Liver (tissue), 9 donors: ENCODE measurements around the gene LEKR1. TPM values are rescaled to one million over a fixed set of nuclear protein-coding genes. Genes with fewer than 3 reads are reported as not detected.

Experiments used
- DNase-seq: peaks from one replicate; pipeline ENCODE4 v3.0.0-alpha.2; 2017; ENCODE audit warnings: low spot score
- H3K27ac ChIP-seq, 2 donors: one replicate each; pipeline ENCODE4 v1.7.0; 2013; ENCODE audit warnings: inconsistent platforms in 2 of 2, low read length in 2 of 2, control low read depth in 1 of 2, low read depth in 1 of 2, mild to moderate bottlenecking in 1 of 2
- H3K27me3 ChIP-seq, 4 donors: one replicate each; pipeline versions ENCODE4 v1.6.1 to v1.7.0; 2013; ENCODE audit warnings: low read length in 3 of 4, inconsistent platforms in 1 of 4, mild to moderate bottlenecking in 1 of 4, moderate library complexity in 1 of 4; ENCODE audit not compliant: control insufficient read depth in 4 of 4, insufficient read depth in 4 of 4
- H3K36me3 ChIP-seq, 4 donors: one replicate each; pipeline versions ENCODE4 v1.6.1 to v1.7.0; 2013; ENCODE audit warnings: low read length in 3 of 4, mild to moderate bottlenecking in 3 of 4, low read depth in 1 of 4, moderate library complexity in 1 of 4; ENCODE audit not compliant: control insufficient read depth in 4 of 4, insufficient read depth in 3 of 4
- H3K4me1 ChIP-seq, 4 donors: one replicate each; pipeline versions ENCODE4 v1.6.1 to v1.7.0; 2013; ENCODE audit warnings: low read length in 3 of 4, mild to moderate bottlenecking in 3 of 4, moderate library complexity in 1 of 4; ENCODE audit not compliant: control insufficient read depth in 4 of 4, insufficient read depth in 4 of 4
- H3K4me3 ChIP-seq, 3 donors: one replicate each; pipeline versions ENCODE4 v1.6.1 to v1.7.0; 2013; ENCODE audit warnings: low read length in 3 of 3, control low read depth in 1 of 3, low read depth in 1 of 3, mild to moderate bottlenecking in 1 of 3
- H3K9ac ChIP-seq, 2 donors: one replicate each; pipeline ENCODE4 v1.7.0; 2013; ENCODE audit warnings: low read length in 2 of 2, mild to moderate bottlenecking in 2 of 2, moderate library complexity in 2 of 2, control low read depth in 1 of 2, low read depth in 1 of 2
- H3K9me3 ChIP-seq, 4 donors: one replicate each; pipeline versions ENCODE4 v1.6.1 to v1.7.0; 2013; ENCODE audit warnings: low read length in 3 of 4; ENCODE audit not compliant: control insufficient read depth in 4 of 4
- EGR1 ChIP-seq, 2 donors: IDR thresholded peaks; 2 replicates each; pipeline ENCODE4 v1.6.1; 2016 to 2018; ENCODE audit warnings: antibody characterized with exemption in 2 of 2, low read depth in 2 of 2
- FOXA1 ChIP-seq: IDR thresholded peaks from 2 replicates; pipeline ENCODE4 v1.6.1; 2016; ENCODE audit warnings: antibody characterized with exemption
- FOXA2 ChIP-seq: IDR thresholded peaks from 2 replicates; pipeline ENCODE4 v1.6.1; 2016; ENCODE audit warnings: antibody characterized with exemption
- GABPA ChIP-seq, 2 donors: IDR thresholded peaks in 1 of 2; conservative IDR thresholded peaks in 1 of 2; 2 replicates each; pipeline ENCODE4 v1.6.1; 2016; ENCODE audit warnings: antibody characterized with exemption in 2 of 2, mild to moderate bottlenecking in 1 of 2, moderate library complexity in 1 of 2
- HNF4A ChIP-seq, 2 donors: conservative IDR thresholded peaks; 2 replicates each; pipeline ENCODE4 v1.6.1; 2016; ENCODE audit warnings: antibody characterized with exemption in 2 of 2, mild to moderate bottlenecking in 2 of 2
- HNF4G ChIP-seq: IDR thresholded peaks from 2 replicates; pipeline ENCODE4 v1.6.1; 2016; ENCODE audit warnings: antibody characterized with exemption
- JUND ChIP-seq, 2 donors: IDR thresholded peaks; 2 replicates each; pipeline ENCODE4 v1.6.1; 2016; ENCODE audit warnings: antibody characterized with exemption in 2 of 2
- NR2F2 ChIP-seq: IDR thresholded peaks from 2 replicates; pipeline ENCODE4 v1.6.1; 2016; ENCODE audit warnings: antibody characterized with exemption
- RAD21 ChIP-seq, 2 donors: IDR thresholded peaks; 2 replicates each; pipeline ENCODE4 v1.6.1; 2016; ENCODE audit warnings: antibody characterized with exemption in 2 of 2, mild to moderate bottlenecking in 2 of 2
- RXRA ChIP-seq, 2 donors: IDR thresholded peaks; 2 replicates each; pipeline ENCODE4 v1.6.1; 2017 to 2018; ENCODE audit warnings: antibody characterized with exemption in 2 of 2, mild to moderate bottlenecking in 1 of 2
- SP1 ChIP-seq: IDR thresholded peaks from 2 replicates; pipeline ENCODE4 v1.6.1; 2018; ENCODE audit warnings: antibody characterized with exemption, mild to moderate bottlenecking
- TAF1 ChIP-seq: conservative IDR thresholded peaks from 2 replicates; pipeline ENCODE4 v1.6.1; 2016; ENCODE audit warnings: antibody characterized with exemption, mild to moderate bottlenecking
- YY1 ChIP-seq: IDR thresholded peaks from 2 replicates; pipeline ENCODE4 v1.6.1; 2016; ENCODE audit warnings: antibody characterized with exemption, mild to moderate bottlenecking
- WGBS: extraction: QIAGEN DNeasy Blood & Tissue Kit; methylation state at CpG from one replicate; pipeline ENCODE4 v1.1.7; 2013; 5-methylcytosine and 5-hydroxymethylcytosine counted together
- polyA plus RNA-seq, 2 donors: library from polyadenylated mRNA; stranded (reverse) in 1 of 2; unstranded in 1 of 2; fragments of 200-250 nt in 1 of 2; fragments of >200 nt in 1 of 2; fragmentation: Nextera tagmentation in 1 of 2; extraction: Ambion mirVana in 1 of 2; gene quantifications; one replicate each; pipeline versions ENCODE4 v1.2.1 to v1.2.3, GENCODE V29; 2013 to 2015
- total RNA-seq, 2 donors: library from RNA; depleted of rRNA; stranded (reverse); fragments of >200 nt; gene quantifications; one replicate each; pipeline ENCODE4 v1.2.3, GENCODE V29; 2014
- TF ChIP-seq, protein P1 (sequence below): IDR thresholded peaks from 2 replicates; pipeline ENCODE4 v1.6.1; 2016; ENCODE audit warnings: antibody characterized with exemption
- TF ChIP-seq, protein P2 (sequence below): IDR thresholded peaks from 2 replicates; pipeline ENCODE4 v1.6.1; 2016; ENCODE audit warnings: antibody characterized with exemption, mild to moderate bottlenecking
- TF ChIP-seq, protein P3 (sequence below): IDR thresholded peaks from 2 replicates; pipeline ENCODE4 v1.6.1; 2016; ENCODE audit warnings: antibody characterized with exemption
- TF ChIP-seq, protein P4 (sequence below): IDR thresholded peaks from 2 replicates; pipeline ENCODE4 v1.6.1; 2016; ENCODE audit warnings: antibody characterized with exemption
- TF ChIP-seq, protein P5 (sequence below): fragments of 150-350 bp; IDR thresholded peaks from 2 replicates; pipeline ENCODE4 v1.5.1; 2017; ENCODE audit warnings: improper control_type of control experiment, low read depth, low read length; ENCODE audit not compliant: missing input control
- donor health status: healthy.
- donor health status: healthy.
- donor health status: healthy.
- donor health status: healthy.
- donor health status: healthy.

The LEKR1 gene
- total and polyA plus RNA-seq, 4 donors: 0.19 to 0.72 (median 0.44) TPM

DNA sequence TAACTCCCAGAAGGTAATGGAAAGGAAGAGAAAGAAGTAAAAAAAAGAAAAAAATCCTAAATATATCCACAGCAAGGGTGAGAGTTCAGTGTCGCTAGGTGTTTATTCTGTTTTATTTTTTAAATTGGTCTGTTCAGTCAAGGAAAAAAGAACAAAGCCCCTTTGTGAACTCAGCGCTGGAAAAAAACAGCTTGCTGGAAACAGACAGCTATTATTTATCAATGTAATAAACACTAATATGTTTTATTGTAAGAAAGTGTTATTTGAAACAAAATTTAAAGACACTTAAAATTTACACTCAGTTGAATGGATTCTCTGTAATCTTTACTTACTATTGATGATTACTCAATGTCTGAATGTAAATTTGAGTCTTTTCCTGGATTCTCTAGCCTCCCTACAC lies 32.3 kb upstream of the LEKR1 start:
- H3K4me3 ChIP-seq: no peak overlapping the region
- no peaks in the 10 kb centered on the region for H3K27me3 ChIP-seq
- H3K4me1 ChIP-seq: peaks cover 0 to 6% (median 2%) of the 10 kb centered on the region in 4 donors
- no peaks in the 10 kb centered on the region for H3K36me3 ChIP-seq
- TF ChIP-seq EGR1 (IDR thresholded peaks at IDR 0.05; ENCODE audit: low read depth in 2 of 2) (no peak), JUND (IDR thresholded peaks at IDR 0.05) (no peak)
- TF ChIP-seq, protein P1, sequence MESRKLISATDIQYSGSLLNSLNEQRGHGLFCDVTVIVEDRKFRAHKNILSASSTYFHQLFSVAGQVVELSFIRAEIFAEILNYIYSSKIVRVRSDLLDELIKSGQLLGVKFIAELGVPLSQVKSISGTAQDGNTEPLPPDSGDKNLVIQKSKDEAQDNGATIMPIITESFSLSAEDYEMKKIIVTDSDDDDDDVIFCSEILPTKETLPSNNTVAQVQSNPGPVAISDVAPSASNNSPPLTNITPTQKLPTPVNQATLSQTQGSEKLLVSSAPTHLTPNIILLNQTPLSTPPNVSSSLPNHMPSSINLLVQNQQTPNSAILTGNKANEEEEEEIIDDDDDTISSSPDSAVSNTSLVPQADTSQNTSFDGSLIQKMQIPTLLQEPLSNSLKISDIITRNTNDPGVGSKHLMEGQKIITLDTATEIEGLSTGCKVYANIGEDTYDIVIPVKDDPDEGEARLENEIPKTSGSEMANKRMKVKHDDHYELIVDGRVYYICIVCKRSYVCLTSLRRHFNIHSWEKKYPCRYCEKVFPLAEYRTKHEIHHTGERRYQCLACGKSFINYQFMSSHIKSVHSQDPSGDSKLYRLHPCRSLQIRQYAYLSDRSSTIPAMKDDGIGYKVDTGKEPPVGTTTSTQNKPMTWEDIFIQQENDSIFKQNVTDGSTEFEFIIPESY: no peak
- no peak for DNase-seq
- 91% methylated on average over 2 of the region's 2 CpGs for WGBS
- H3K27ac ChIP-seq: no peak overlapping the region
- no peaks in the 10 kb centered on the region for H3K9me3 ChIP-seq
- no peak overlapping the region for H3K9ac ChIP-seq

DNA sequence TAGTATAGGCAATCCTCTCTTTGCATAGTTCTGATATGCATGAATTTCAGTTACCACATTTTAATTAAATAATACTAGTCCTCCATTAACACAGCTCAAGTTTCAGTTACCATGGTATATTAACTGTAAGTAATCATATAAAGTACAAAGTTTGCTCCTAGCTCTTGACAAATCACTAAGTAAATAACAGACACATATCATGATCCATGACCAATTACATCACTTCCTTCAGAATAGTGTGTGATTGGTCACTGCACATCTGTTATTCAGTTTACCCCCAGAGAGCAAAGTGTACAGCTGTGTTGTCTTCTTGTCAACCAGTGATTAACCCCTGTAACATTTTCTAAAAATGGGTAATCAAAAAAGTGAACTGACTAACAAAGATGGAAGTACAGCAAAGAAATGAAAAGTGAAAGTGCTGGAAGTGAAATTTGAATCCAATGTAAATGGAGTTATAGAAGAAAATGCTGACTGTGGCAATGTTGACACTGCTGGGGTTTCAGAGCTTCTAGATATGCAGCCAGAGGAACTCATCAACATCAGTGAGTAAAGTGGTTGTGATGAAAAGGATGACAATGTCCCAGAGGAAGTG lies 30.2 kb upstream of the LEKR1 start:
- Histone ChIP-seq H3K4me3 (no peak overlapping the region), H3K27me3 (no peaks in the 10 kb centered on the region), H3K27ac (no peak overlapping the region), H3K4me1 (peaks cover 0 to 6% (median 2%) of the 10 kb centered on the region in 4 donors), H3K36me3 (no peaks in the 10 kb centered on the region), H3K9me3 (no peaks in the 10 kb centered on the region), H3K9ac (no peak overlapping the region)
- TF ChIP-seq, protein P2, sequence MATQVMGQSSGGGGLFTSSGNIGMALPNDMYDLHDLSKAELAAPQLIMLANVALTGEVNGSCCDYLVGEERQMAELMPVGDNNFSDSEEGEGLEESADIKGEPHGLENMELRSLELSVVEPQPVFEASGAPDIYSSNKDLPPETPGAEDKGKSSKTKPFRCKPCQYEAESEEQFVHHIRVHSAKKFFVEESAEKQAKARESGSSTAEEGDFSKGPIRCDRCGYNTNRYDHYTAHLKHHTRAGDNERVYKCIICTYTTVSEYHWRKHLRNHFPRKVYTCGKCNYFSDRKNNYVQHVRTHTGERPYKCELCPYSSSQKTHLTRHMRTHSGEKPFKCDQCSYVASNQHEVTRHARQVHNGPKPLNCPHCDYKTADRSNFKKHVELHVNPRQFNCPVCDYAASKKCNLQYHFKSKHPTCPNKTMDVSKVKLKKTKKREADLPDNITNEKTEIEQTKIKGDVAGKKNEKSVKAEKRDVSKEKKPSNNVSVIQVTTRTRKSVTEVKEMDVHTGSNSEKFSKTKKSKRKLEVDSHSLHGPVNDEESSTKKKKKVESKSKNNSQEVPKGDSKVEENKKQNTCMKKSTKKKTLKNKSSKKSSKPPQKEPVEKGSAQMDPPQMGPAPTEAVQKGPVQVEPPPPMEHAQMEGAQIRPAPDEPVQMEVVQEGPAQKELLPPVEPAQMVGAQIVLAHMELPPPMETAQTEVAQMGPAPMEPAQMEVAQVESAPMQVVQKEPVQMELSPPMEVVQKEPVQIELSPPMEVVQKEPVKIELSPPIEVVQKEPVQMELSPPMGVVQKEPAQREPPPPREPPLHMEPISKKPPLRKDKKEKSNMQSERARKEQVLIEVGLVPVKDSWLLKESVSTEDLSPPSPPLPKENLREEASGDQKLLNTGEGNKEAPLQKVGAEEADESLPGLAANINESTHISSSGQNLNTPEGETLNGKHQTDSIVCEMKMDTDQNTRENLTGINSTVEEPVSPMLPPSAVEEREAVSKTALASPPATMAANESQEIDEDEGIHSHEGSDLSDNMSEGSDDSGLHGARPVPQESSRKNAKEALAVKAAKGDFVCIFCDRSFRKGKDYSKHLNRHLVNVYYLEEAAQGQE: no peak
- TF ChIP-seq, protein P3, sequence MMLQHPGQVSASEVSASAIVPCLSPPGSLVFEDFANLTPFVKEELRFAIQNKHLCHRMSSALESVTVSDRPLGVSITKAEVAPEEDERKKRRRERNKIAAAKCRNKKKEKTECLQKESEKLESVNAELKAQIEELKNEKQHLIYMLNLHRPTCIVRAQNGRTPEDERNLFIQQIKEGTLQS: no peak
- TF ChIP-seq NR2F2 (no peak), TAF1 (no peak), FOXA2 (peak; percentile 42), FOXA1 (no peak), RXRA (IDR thresholded peaks at IDR 0.05) (peak in 1 of 2 donors; percentile 12), SP1 (peak; percentile 21), HNF4G (peak; percentile 24), HNF4A (conservative IDR thresholded peaks at IDR 0.05) (peak; percentile 22 to 50), JUND (IDR thresholded peaks at IDR 0.05) (no peak), EGR1 (IDR thresholded peaks at IDR 0.05; ENCODE audit: low read depth in 2 of 2) (no peak), RAD21 (IDR thresholded peaks at IDR 0.05) (no peak), YY1 (no peak), GABPA (IDR thresholded peaks at IDR 0.05 in 1 of 2, conservative IDR thresholded peaks at IDR 0.05 in 1 of 2) (no peak)
- TF ChIP-seq, protein P4, sequence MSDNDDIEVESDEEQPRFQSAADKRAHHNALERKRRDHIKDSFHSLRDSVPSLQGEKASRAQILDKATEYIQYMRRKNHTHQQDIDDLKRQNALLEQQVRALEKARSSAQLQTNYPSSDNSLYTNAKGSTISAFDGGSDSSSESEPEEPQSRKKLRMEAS: no peak
- TF ChIP-seq, protein P1: no peak
- TF ChIP-seq, protein P5, sequence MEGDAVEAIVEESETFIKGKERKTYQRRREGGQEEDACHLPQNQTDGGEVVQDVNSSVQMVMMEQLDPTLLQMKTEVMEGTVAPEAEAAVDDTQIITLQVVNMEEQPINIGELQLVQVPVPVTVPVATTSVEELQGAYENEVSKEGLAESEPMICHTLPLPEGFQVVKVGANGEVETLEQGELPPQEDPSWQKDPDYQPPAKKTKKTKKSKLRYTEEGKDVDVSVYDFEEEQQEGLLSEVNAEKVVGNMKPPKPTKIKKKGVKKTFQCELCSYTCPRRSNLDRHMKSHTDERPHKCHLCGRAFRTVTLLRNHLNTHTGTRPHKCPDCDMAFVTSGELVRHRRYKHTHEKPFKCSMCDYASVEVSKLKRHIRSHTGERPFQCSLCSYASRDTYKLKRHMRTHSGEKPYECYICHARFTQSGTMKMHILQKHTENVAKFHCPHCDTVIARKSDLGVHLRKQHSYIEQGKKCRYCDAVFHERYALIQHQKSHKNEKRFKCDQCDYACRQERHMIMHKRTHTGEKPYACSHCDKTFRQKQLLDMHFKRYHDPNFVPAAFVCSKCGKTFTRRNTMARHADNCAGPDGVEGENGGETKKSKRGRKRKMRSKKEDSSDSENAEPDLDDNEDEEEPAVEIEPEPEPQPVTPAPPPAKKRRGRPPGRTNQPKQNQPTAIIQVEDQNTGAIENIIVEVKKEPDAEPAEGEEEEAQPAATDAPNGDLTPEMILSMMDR: no peak
- no peak for DNase-seq
